Measurements from ENCODE around the gene ZFY.

DNA sequence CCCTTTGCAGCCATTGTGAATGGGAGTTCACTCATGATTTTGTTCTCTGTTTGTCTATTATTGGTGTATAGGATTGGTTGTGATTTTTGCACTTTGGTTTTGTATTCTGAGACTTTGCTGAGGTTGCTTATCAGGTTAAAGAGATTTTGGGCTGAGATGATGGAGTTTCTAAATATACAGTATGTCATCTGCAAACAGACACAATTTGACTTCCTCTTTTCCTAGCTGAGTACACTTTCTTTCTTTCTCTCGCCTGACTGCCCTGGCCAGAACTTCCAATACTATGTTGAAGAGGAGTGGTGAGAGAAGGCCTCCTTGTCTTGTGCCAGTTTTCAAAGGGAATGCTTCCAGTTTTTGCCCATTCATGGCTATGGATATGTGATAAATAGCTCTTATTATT, 81.4 kb downstream of the ZFY start:
- TF ChIP-seq, protein P1, sequence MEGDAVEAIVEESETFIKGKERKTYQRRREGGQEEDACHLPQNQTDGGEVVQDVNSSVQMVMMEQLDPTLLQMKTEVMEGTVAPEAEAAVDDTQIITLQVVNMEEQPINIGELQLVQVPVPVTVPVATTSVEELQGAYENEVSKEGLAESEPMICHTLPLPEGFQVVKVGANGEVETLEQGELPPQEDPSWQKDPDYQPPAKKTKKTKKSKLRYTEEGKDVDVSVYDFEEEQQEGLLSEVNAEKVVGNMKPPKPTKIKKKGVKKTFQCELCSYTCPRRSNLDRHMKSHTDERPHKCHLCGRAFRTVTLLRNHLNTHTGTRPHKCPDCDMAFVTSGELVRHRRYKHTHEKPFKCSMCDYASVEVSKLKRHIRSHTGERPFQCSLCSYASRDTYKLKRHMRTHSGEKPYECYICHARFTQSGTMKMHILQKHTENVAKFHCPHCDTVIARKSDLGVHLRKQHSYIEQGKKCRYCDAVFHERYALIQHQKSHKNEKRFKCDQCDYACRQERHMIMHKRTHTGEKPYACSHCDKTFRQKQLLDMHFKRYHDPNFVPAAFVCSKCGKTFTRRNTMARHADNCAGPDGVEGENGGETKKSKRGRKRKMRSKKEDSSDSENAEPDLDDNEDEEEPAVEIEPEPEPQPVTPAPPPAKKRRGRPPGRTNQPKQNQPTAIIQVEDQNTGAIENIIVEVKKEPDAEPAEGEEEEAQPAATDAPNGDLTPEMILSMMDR (conservative IDR thresholded peaks at IDR 0.05; ENCODE audit: low read length): no peak
- TF ChIP-seq EZH2phosphoT487 (IDR thresholded peaks at IDR 0.05; ENCODE audit: borderline replicate concordance, low read depth, low read length): no peak

Measured in OCI-LY7 (cell line).